ENCODE measurements around the gene FBN2.

The FBN2 gene

DNA sequence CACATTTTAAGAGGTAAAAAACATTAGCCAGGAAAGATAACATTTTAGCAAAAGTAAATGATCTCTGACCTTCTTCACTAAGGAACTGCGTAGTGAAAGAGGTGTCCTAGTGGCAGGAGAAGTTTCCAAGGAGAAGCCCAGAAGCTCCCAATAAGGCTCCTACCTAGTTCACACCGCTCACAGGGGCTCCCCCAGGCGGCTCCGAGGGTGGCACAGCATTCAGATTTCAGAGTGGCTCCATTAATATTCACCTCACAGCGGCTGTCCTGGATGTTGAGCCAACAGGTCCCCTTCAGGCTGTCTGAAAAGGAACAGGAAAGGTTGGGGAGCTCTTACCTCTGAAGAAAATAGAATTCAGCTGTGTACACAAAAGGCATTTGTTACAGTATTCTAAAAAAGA, 187.3 kb downstream of the FBN2 start:
- H3K36me3 ChIP-seq (ENCODE audit: low read depth), result peaks cover 94% of the 10 kb centered on the region
- H3K9me3 ChIP-seq (ENCODE audit: severe bottlenecking), result no peaks in the 10 kb centered on the region
- TF ChIP-seq, protein P1, sequence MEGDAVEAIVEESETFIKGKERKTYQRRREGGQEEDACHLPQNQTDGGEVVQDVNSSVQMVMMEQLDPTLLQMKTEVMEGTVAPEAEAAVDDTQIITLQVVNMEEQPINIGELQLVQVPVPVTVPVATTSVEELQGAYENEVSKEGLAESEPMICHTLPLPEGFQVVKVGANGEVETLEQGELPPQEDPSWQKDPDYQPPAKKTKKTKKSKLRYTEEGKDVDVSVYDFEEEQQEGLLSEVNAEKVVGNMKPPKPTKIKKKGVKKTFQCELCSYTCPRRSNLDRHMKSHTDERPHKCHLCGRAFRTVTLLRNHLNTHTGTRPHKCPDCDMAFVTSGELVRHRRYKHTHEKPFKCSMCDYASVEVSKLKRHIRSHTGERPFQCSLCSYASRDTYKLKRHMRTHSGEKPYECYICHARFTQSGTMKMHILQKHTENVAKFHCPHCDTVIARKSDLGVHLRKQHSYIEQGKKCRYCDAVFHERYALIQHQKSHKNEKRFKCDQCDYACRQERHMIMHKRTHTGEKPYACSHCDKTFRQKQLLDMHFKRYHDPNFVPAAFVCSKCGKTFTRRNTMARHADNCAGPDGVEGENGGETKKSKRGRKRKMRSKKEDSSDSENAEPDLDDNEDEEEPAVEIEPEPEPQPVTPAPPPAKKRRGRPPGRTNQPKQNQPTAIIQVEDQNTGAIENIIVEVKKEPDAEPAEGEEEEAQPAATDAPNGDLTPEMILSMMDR (IDR thresholded peaks at IDR 0.05; ENCODE audit: poor library complexity, severe bottlenecking), result no peak
- no peak for ATAC-seq (ENCODE audit: low read depth)
- DNase-seq (ENCODE audit: low spot score), result no peak
- peak overlapping the region; percentile 49 for H3K27ac ChIP-seq (ENCODE audit: poor library complexity, severe bottlenecking)
- H3K4me1 ChIP-seq (ENCODE audit: insufficient read depth, poor library complexity, severe bottlenecking), result peaks cover 18% of the 10 kb centered on the region
- H3K4me3 ChIP-seq (ENCODE audit: severe bottlenecking), result no peak overlapping the region
- H3K27me3 ChIP-seq (ENCODE audit: insufficient read depth, poor library complexity, severe bottlenecking), result no peaks in the 10 kb centered on the region

DNA sequence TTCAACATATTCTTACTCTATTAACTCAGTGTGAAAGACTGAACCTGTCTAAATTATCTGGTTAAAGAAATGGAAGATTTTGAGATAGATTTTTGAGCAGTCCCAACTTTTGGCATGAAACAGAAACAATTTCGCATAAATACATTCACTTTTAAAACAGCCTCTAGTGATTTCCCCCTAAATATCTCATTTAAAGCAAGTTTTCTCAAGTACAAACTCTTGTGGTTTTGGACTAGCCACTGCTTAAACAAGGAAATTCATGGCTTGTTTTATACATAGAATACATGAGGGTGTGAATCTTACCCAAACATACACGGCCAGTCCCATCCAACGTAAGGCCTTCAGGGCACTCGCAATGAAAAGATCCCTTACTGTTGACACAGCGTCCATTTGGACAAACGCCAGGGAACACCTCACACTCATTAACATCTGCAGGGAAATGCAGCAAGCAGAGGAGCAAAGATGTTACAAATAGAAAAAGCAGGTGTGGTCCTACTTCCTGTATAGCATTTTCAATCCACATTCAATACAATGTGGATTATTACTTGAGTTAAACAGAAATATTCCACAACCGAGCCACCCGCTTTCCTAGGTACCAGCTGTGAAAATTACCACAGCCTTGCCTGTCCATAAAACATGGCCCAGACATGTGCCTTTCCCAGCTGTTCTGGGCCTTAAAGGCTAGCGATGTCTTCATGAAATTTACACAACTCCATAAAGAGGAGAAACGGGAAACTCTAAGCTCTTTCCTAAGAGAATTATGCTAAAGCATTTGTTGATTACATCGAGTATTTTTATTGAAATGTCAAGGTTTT, 188.8 kb downstream of the FBN2 start:
- peak; percentile 89 for DNase-seq (ENCODE audit: low spot score)
- Histone ChIP-seq H3K36me3 (ENCODE audit: low read depth) (peaks cover 94% of the 10 kb centered on the region), H3K4me3 (ENCODE audit: severe bottlenecking) (no peak overlapping the region), H3K4me1 (ENCODE audit: insufficient read depth, poor library complexity, severe bottlenecking) (peaks cover 18% of the 10 kb centered on the region), H3K27ac (ENCODE audit: poor library complexity, severe bottlenecking) (peak overlapping the region; percentile 49), H3K9me3 (ENCODE audit: severe bottlenecking) (no peaks in the 10 kb centered on the region), H3K27me3 (ENCODE audit: insufficient read depth, poor library complexity, severe bottlenecking) (no peaks in the 10 kb centered on the region)
- ATAC-seq (ENCODE audit: low read depth), result peak; percentile 97
- TF ChIP-seq, protein P1 (IDR thresholded peaks at IDR 0.05; ENCODE audit: poor library complexity, severe bottlenecking), result no peak

DNA sequence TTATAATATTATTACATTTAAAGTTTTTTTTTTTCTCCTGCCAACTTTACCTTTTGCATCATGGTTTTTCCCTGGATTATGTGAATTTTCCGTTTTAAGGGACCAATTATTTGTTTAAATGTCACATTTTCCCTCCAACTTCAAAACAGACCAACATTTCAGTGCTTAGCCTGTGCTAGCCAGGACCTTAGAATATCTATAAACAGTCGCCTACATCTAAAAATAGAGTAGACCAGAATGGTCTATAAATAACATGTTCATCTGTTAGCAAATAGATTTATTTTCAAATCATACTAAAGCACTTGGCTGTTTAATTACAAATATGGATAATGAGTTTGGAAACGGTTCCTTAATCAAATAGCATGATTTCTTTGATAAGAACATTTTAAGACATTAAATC, 192.0 kb downstream of the FBN2 start:
- Histone ChIP-seq H3K4me1 (ENCODE audit: insufficient read depth, poor library complexity, severe bottlenecking) (peaks cover 18% of the 10 kb centered on the region), H3K27me3 (ENCODE audit: insufficient read depth, poor library complexity, severe bottlenecking) (no peaks in the 10 kb centered on the region), H3K36me3 (ENCODE audit: low read depth) (peaks cover 96% of the 10 kb centered on the region), H3K27ac (ENCODE audit: poor library complexity, severe bottlenecking) (no peak overlapping the region), H3K4me3 (ENCODE audit: severe bottlenecking) (no peak overlapping the region), H3K9me3 (ENCODE audit: severe bottlenecking) (no peaks in the 10 kb centered on the region)
- TF ChIP-seq, protein P1 (IDR thresholded peaks at IDR 0.05; ENCODE audit: poor library complexity, severe bottlenecking), result no peak
- ATAC-seq (ENCODE audit: low read depth), result no peak
- no peak for DNase-seq (ENCODE audit: low spot score)

DNA sequence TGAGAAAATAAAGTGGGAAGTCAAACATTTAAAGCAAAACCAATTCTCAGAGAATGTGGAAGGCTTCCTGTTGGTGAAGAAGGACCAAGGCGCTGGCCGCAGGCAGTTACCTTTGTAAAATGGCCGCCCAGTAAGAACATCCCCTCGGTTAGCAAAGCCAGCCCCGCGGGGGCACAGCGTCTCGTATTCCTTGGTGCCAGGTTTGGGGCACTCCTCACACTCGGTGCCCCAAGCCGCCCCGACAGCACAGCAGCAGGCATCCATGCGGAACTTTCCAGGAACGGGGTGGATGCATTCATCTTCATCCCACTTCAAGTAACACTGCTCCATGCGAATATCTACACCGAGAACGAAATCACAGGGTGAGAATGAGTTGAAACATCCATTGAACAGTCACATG, 192.8 kb downstream of the FBN2 start:
- peaks cover 18% of the 10 kb centered on the region for H3K4me1 ChIP-seq (ENCODE audit: insufficient read depth, poor library complexity, severe bottlenecking)
- no peaks in the 10 kb centered on the region for H3K9me3 ChIP-seq (ENCODE audit: severe bottlenecking)
- TF ChIP-seq, protein P1 (IDR thresholded peaks at IDR 0.05; ENCODE audit: poor library complexity, severe bottlenecking), result no peak
- no peak overlapping the region for H3K27ac ChIP-seq (ENCODE audit: poor library complexity, severe bottlenecking)
- peaks cover 96% of the 10 kb centered on the region for H3K36me3 ChIP-seq (ENCODE audit: low read depth)
- no peak overlapping the region for H3K4me3 ChIP-seq (ENCODE audit: severe bottlenecking)
- ATAC-seq (ENCODE audit: low read depth) (no peak), DNase-seq (ENCODE audit: low spot score) (no peak)
- no peaks in the 10 kb centered on the region for H3K27me3 ChIP-seq (ENCODE audit: insufficient read depth, poor library complexity, severe bottlenecking)

DNA sequence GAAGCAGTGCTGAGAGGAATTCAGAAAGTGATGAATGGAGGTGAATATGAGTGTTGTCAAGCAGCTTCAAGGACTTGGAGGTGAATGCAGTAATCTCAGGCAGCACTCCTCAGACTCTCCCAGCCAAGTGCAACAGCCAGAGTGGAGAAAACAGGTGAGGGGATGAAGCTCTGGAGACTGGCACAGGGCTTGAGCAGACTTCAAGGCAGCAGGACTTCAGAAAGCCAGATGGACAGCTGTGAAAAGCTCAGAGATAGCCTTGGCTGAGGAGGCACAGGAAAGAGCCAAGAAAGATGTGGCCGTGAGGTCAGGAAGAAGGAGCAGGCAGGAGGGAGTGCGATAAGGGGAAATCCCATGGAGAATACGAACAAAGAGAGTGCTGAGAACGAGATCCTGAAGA, 194.9 kb downstream of the FBN2 start:
- no peak overlapping the region for H3K27ac ChIP-seq (ENCODE audit: poor library complexity, severe bottlenecking)
- no peaks in the 10 kb centered on the region for H3K27me3 ChIP-seq (ENCODE audit: insufficient read depth, poor library complexity, severe bottlenecking)
- no peak for ATAC-seq (ENCODE audit: low read depth)
- H3K9me3 ChIP-seq (ENCODE audit: severe bottlenecking), result no peaks in the 10 kb centered on the region
- peaks cover 98% of the 10 kb centered on the region for H3K36me3 ChIP-seq (ENCODE audit: low read depth)
- no peak overlapping the region for H3K4me3 ChIP-seq (ENCODE audit: severe bottlenecking)
- H3K4me1 ChIP-seq (ENCODE audit: insufficient read depth, poor library complexity, severe bottlenecking), result peaks cover 1% of the 10 kb centered on the region
- no peak for DNase-seq (ENCODE audit: low spot score)
- TF ChIP-seq, protein P1 (IDR thresholded peaks at IDR 0.05; ENCODE audit: poor library complexity, severe bottlenecking), result no peak
